ENCODE measurements around the gene ANKRD33.

DNA sequence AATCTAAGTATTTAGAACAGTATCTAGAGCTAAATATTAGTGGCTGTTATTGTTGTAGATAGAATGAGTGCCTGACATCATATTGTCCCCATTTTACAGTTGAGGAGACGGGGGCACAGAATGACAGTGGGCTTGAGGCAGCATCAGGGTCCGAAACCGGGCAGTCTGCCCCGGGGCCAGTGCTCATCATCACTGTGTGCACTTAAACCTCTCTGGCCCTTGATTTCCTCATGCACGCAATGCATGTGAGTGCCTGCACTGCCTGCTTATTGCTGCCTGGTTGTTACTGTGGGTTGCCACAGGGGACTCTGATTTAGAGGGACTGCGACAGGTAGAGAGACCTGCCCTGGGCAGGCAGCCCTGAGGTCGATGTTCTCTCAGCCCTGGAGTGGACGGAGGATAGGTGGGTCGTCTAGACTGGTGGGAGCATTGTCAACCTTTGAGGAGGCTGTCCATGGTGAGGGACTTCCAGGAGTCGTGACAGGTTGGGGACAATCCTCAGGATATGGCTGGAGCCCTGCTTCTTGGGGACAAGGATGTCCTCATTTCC, 29.2 kb downstream of the ANKRD33 start:
- TF ChIP-seq, protein P1, sequence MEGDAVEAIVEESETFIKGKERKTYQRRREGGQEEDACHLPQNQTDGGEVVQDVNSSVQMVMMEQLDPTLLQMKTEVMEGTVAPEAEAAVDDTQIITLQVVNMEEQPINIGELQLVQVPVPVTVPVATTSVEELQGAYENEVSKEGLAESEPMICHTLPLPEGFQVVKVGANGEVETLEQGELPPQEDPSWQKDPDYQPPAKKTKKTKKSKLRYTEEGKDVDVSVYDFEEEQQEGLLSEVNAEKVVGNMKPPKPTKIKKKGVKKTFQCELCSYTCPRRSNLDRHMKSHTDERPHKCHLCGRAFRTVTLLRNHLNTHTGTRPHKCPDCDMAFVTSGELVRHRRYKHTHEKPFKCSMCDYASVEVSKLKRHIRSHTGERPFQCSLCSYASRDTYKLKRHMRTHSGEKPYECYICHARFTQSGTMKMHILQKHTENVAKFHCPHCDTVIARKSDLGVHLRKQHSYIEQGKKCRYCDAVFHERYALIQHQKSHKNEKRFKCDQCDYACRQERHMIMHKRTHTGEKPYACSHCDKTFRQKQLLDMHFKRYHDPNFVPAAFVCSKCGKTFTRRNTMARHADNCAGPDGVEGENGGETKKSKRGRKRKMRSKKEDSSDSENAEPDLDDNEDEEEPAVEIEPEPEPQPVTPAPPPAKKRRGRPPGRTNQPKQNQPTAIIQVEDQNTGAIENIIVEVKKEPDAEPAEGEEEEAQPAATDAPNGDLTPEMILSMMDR (IDR thresholded peaks at IDR 0.05), result no peak
- TF ChIP-seq POLR2A (IDR thresholded peaks at IDR 0.05), result no peak

All from thyroid gland (tissue), 4 donors.